ENCODE measurements around the gene MMP14.

DNA sequence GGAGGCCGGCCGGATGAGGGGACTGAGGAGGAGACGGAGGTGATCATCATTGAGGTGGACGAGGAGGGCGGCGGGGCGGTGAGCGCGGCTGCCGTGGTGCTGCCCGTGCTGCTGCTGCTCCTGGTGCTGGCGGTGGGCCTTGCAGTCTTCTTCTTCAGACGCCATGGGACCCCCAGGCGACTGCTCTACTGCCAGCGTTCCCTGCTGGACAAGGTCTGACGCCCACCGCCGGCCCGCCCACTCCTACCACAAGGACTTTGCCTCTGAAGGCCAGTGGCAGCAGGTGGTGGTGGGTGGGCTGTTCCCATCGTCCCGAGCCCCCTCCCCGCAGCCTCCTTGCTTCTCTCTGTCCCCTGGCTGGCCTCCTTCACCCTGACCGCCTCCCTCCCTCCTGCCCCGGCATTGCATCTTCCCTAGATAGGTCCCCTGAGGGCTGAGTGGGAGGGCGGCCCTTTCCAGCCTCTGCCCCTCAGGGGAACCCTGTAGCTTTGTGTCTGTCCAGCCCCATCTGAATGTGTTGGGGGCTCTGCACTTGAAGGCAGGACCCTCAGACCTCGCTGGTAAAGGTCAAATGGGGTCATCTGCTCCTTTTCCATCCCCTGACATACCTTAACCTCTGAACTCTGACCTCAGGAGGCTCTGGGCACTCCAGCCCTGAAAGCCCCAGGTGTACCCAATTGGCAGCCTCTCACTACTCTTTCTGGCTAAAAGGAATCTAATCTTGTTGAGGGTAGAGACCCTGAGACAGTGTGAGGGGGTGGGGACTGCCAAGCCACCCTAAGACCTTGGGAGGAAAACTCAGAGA lies 9.6 kb downstream of the MMP14 start:
- TF ChIP-seq, protein P1, sequence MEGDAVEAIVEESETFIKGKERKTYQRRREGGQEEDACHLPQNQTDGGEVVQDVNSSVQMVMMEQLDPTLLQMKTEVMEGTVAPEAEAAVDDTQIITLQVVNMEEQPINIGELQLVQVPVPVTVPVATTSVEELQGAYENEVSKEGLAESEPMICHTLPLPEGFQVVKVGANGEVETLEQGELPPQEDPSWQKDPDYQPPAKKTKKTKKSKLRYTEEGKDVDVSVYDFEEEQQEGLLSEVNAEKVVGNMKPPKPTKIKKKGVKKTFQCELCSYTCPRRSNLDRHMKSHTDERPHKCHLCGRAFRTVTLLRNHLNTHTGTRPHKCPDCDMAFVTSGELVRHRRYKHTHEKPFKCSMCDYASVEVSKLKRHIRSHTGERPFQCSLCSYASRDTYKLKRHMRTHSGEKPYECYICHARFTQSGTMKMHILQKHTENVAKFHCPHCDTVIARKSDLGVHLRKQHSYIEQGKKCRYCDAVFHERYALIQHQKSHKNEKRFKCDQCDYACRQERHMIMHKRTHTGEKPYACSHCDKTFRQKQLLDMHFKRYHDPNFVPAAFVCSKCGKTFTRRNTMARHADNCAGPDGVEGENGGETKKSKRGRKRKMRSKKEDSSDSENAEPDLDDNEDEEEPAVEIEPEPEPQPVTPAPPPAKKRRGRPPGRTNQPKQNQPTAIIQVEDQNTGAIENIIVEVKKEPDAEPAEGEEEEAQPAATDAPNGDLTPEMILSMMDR (conservative IDR thresholded peaks at IDR 0.05; ENCODE audit: low read depth in 2 of 2), result no peak
- no peak for TF ChIP-seq CREB1 (CRISPR knock-in tag; IDR thresholded peaks at IDR 0.05; ENCODE audit: low read depth)
- no peak for TF ChIP-seq EZH2 (IDR thresholded peaks at IDR 0.05; ENCODE audit: low read depth, unreplicated experiment)
- TF ChIP-seq, protein P2, sequence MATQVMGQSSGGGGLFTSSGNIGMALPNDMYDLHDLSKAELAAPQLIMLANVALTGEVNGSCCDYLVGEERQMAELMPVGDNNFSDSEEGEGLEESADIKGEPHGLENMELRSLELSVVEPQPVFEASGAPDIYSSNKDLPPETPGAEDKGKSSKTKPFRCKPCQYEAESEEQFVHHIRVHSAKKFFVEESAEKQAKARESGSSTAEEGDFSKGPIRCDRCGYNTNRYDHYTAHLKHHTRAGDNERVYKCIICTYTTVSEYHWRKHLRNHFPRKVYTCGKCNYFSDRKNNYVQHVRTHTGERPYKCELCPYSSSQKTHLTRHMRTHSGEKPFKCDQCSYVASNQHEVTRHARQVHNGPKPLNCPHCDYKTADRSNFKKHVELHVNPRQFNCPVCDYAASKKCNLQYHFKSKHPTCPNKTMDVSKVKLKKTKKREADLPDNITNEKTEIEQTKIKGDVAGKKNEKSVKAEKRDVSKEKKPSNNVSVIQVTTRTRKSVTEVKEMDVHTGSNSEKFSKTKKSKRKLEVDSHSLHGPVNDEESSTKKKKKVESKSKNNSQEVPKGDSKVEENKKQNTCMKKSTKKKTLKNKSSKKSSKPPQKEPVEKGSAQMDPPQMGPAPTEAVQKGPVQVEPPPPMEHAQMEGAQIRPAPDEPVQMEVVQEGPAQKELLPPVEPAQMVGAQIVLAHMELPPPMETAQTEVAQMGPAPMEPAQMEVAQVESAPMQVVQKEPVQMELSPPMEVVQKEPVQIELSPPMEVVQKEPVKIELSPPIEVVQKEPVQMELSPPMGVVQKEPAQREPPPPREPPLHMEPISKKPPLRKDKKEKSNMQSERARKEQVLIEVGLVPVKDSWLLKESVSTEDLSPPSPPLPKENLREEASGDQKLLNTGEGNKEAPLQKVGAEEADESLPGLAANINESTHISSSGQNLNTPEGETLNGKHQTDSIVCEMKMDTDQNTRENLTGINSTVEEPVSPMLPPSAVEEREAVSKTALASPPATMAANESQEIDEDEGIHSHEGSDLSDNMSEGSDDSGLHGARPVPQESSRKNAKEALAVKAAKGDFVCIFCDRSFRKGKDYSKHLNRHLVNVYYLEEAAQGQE (IDR thresholded peaks at IDR 0.05; ENCODE audit: unreplicated experiment), result no peak
- no peak for TF ChIP-seq POLR2AphosphoS5 (IDR thresholded peaks at IDR 0.05; ENCODE audit: low read depth)
- TF ChIP-seq, protein P3, sequence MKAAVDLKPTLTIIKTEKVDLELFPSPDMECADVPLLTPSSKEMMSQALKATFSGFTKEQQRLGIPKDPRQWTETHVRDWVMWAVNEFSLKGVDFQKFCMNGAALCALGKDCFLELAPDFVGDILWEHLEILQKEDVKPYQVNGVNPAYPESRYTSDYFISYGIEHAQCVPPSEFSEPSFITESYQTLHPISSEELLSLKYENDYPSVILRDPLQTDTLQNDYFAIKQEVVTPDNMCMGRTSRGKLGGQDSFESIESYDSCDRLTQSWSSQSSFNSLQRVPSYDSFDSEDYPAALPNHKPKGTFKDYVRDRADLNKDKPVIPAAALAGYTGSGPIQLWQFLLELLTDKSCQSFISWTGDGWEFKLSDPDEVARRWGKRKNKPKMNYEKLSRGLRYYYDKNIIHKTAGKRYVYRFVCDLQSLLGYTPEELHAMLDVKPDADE (IDR thresholded peaks at IDR 0.05), result no peak
- TF ChIP-seq EZH2phosphoT487 (IDR thresholded peaks at IDR 0.05; ENCODE audit: unreplicated experiment), result no peak
- TF ChIP-seq ZNF331 (CRISPR knock-in tag; IDR thresholded peaks at IDR 0.05; ENCODE audit: low read depth), result no peak
- TF ChIP-seq, protein P4, sequence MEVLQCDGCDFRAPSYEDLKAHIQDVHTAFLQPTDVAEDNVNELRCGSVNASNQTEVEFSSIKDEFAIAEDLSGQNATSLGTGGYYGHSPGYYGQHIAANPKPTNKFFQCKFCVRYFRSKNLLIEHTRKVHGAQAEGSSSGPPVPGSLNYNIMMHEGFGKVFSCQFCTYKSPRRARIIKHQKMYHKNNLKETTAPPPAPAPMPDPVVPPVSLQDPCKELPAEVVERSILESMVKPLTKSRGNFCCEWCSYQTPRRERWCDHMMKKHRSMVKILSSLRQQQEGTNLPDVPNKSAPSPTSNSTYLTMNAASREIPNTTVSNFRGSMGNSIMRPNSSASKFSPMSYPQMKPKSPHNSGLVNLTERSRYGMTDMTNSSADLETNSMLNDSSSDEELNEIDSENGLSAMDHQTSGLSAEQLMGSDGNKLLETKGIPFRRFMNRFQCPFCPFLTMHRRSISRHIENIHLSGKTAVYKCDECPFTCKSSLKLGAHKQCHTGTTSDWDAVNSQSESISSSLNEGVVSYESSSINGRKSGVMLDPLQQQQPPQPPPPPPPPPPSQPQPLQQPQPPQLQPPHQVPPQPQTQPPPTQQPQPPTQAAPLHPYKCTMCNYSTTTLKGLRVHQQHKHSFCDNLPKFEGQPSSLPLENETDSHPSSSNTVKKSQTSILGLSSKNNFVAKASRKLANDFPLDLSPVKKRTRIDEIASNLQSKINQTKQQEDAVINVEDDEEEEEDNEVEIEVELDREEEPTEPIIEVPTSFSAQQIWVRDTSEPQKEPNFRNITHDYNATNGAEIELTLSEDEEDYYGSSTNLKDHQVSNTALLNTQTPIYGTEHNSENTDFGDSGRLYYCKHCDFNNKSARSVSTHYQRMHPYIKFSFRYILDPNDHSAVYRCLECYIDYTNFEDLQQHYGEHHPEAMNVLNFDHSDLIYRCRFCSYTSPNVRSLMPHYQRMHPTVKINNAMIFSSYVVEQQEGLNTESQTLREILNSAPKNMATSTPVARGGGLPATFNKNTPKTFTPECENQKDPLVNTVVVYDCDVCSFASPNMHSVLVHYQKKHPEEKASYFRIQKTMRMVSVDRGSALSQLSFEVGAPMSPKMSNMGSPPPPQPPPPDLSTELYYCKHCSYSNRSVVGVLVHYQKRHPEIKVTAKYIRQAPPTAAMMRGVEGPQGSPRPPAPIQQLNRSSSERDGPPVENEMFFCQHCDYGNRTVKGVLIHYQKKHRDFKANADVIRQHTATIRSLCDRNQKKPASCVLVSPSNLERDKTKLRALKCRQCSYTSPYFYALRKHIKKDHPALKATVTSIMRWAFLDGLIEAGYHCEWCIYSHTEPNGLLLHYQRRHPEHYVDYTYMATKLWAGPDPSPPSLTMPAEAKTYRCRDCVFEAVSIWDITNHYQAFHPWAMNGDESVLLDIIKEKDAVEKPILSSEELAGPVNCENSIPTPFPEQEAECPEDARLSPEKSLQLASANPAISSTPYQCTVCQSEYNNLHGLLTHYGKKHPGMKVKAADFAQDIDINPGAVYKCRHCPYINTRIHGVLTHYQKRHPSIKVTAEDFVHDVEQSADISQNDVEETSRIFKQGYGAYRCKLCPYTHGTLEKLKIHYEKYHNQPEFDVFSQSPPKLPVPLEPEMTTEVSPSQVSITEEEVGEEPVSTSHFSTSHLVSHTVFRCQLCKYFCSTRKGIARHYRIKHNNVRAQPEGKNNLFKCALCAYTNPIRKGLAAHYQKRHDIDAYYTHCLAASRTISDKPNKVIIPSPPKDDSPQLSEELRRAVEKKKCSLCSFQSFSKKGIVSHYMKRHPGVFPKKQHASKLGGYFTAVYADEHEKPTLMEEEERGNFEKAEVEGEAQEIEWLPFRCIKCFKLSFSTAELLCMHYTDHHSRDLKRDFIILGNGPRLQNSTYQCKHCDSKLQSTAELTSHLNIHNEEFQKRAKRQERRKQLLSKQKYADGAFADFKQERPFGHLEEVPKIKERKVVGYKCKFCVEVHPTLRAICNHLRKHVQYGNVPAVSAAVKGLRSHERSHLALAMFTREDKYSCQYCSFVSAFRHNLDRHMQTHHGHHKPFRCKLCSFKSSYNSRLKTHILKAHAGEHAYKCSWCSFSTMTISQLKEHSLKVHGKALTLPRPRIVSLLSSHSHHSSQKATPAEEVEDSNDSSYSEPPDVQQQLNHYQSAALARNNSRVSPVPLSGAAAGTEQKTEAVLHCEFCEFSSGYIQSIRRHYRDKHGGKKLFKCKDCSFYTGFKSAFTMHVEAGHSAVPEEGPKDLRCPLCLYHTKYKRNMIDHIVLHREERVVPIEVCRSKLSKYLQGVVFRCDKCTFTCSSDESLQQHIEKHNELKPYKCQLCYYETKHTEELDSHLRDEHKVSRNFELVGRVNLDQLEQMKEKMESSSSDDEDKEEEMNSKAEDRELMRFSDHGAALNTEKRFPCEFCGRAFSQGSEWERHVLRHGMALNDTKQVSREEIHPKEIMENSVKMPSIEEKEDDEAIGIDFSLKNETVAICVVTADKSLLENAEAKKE (CRISPR knock-in tag; IDR thresholded peaks at IDR 0.05), result no peak
- TF ChIP-seq JUNB (IDR thresholded peaks at IDR 0.05; ENCODE audit: unreplicated experiment), result no peak
- no peak for TF ChIP-seq ZNF114 (CRISPR knock-in tag; IDR thresholded peaks at IDR 0.05)
- TF ChIP-seq STAT1 (IDR thresholded peaks at IDR 0.05; ENCODE audit: unreplicated experiment), result no peak

Data from GM23338 (cell line).